Muscle of back (tissue), 11 donors: ENCODE data around the gene MAP2K5. TPM values are rescaled to one million over a fixed set of nuclear protein-coding genes. Genes with fewer than 3 reads are reported as not detected.

Source experiments
- DNase-seq, 3 donors: peaks; one replicate each; pipeline versions ENCODE4 v3.0.0 to v3.0.0-alpha.2; 2013
- polyA plus RNA-seq, 10 donors: library from polyadenylated mRNA; unstranded; fragments of 120-200 nt; gene quantifications; one replicate each; pipeline ENCODE4 v1.2.1, GENCODE V29; 2013; ENCODE audit not compliant: insufficient read length in 10 of 10

Gene MAP2K5
- polyA plus RNA-seq, 10 donors = 14.6 to 22.9 (median 19.6) TPM

DNA sequence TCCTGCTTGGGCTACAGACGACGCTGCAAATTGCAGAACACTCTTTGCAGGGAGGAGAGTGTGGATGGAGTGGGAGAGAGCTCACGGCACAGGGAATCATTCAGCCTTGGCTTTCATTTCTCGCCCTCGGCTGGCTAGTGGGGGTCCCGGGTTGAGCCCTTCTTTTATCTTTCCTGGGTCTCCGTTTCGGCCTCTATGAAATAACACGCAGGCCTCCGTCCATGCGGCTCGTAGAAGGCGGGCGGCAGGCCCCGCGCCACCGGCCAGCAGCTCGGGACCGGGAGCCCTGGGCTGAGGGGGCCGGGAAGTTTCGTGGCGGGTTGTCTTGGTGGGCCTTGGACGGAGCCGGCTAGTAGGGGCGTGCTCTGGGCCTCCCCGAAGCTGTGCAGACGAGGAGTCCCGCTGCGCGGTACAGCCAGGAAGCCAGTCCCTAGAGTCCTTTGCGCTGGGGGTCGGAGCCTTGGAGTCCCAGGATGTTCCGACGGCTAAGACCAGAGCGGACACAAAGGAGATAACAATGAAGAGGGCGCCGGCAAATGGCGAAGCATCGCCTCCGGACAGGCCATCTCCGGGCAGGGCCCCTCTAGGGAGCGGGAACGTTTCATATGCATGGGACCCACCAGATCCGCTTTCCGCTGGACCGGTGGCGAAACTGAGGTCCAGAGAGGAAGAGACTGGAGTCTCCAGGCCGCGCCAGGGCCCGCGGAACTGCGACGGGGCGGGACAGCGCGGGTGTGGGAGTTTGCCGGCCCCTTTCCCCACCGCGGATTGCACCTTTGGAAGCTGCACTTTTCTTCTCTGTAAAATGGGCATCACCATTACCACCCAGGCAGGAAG lies 293.0 kb downstream of the MAP2K5 start:
- DNase-seq = peak in 1 of 3 donors; percentile 73

DNA sequence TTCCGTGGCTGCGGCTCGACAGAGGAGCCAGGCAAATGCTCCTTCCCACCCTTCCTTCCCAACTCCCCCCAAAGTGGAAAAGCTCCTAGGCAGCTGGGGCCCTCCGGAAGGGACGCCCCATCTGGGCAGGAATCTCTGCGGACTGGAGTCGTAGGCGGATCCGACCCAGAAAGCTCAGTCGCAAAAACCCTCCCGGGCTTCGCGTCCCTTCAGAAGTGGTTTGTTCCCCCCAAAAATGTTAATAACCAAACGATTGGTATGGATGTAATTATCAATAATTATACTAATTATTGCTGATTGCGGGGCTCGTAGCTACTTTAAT lies 293.6 kb downstream of the MAP2K5 start:
- no peak for DNase-seq

DNA sequence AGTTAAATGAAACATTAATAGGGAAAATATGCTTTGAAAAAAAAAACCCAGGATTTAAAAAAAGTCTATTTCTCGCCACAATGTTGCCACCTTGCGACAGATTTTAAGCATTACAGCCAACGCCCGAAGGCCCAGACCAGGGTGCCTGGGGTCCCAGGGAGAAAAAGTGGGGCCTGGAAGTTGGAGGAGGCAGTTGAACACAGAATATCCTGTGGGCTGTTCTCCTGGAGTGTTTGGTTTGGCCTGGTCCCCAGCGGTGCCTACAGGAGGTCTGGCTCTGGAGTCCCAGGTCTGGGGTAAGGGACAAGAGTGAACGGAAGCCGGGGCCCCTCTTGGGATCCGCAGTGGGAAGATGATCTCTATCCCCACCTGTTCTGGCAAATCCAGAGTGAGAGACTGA lies 294.0 kb downstream of the MAP2K5 start:
- DNase-seq = peak in 2 of 3 donors; percentile 59 to 77

DNA sequence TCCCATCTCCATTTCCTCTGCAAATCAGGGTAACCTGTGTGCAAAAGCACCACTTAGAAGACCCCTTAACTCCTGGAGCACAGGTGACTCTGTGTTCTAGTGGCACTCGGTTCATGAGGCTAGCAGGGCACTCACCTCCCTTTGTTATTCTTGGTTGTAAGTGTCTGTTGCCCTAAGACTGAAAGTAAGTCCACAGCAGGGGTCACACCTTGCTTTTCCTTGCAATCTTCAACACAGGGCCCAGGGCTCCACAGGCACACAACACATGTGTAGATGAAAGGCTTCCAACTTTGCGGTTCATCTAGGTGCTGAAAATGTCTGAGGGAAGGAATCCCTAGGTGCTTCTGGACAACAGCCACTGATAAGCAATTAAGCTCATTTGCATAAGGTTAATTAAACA lies 294.5 kb downstream of the MAP2K5 start:
- no peak for DNase-seq

DNA sequence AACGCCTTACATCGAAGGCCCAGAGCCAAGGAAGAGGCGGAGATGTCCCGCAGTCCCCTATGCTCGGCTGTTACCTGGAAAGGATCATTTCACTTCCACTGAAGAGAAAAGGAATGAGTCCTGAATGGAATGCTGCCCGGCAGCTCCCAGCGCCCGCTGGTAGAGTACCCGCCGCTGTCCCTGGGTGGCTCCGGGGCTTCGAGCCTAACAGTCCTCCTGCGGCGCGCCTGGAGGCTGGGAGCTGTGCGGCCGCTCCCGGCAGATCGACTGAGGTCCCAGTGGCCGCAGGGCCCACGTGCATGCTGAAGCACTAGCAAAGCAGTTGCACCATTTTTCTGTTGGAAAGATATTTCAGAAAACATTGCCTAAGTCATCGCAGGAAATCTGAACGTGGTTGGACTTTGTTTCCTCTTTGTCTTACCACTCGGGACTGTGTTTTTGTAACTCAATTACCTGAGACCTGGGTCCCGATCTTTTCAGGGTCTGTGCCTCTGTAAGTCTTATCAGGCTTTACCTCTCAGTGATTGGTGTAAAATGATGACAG lies 296.4 kb downstream of the MAP2K5 start:
- DNase-seq = peak in 1 of 3 donors; percentile 70

DNA sequence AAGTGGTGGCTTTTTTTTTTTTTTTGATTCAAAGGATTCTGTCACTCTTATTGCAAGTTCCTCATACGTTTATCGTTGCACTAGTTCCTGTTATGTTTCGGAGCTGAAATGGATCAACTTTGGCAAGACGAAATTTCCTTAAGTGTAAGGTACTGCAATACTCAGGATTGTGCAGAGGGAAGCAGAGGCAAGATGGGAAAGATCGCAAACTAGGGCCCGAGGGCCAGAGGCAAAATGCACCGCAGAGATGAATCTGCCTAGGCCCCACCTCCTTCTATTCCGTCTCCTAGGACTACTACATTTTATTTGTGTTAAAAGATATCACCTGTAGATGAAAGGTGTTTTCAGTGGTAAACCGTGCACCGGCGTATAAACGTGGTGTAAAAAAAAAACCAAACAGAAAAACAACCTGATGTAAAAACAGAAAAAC lies 297.0 kb downstream of the MAP2K5 start:
- peak in 1 of 3 donors; percentile 85 for DNase-seq

DNA sequence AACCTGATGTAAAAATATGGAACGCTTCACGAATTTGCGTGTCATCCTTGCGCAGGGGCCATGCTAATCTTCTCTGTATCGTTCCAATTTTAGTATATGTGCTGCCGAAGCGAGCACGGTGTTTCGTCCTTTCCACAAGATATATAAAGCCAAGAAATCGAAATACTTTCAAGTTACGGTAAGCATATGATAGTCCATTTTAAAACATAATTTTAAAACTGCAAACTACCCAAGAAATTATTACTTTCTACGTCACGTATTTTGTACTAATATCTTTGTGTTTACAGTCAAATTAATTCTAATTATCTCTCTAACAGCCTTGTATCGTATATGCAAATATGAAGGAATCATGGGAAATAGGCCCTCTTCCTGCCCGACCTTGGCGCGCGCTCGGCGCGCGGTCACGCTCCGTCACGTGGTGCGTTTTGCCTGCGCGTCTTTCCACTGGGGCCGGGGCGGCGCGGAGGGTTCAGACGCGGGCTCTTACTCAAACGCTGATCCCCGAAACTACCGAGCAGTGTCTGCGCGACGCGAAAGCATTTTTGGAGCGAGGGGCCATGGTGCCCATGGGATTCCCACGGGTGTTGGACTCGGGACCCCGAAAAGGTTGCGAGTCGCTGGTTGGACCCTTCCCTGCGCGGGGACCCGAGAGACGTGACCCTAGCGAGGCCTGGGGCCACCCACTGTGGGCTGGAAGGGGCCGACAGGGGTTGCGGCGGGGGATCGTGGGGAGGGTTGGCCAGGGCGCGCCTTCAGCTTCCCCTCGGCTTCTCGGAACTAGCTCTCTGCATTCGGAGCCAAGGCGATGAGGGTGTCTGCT lies 297.6 kb downstream of the MAP2K5 start, which contains the start of gene RNU6-1:
RNU6-1 (minus strand) TSS at position 117 of the 820 bp plus-strand sequence.
- DNase-seq = peak; percentile 93 to 98 (median 98)

DNA sequence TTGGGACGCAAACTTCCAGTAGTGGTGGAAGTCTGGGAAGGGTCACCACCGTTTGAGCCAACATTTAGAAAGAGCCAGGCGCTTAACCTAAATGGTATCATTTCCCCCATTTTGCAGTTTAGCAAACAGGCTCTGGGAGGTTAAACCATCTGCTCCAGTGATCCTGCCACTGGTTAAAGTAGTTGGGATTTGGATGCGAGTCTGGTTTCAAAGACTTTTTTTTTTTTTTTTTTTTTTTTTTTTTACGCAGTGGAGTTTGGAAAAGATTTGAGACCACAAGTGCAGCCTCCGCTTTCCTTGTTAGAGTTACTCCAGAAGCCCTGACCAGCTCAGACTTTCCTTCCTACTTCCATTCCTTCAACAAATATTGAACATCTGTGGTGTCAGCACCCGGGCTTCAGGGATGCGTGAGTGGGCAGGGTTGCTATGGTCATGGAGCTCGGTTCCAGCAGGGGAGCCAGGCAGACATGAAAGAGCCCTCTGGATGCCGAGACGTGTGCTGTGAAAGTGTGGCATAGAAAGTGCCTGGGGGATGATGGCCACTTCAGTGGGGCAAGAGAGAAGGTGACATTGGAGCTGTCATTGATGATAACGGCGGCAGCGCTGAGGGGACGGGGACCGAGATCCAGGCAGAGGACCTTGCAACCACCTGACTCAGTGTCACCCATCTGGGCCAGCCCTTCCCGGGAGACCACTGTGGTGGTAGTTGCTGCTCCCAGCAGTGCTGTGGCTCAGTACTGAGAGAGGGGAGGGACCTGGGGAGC lies 298.4 kb downstream of the MAP2K5 start:
- DNase-seq = peak in 2 of 3 donors; percentile 53 to 92

DNA sequence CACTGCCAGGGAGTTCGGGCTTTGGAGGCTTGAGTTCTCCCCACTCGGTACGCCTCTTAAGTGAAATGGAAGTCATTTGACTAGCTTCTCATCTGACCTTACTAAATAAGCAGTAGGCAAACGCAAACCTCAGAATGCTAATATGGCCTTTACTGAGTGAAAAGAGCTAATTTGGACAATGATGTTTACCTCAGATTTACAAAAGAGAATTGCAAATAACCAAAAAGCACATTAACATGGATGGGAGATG lies 298.9 kb downstream of the MAP2K5 start:
- no peak for DNase-seq

DNA sequence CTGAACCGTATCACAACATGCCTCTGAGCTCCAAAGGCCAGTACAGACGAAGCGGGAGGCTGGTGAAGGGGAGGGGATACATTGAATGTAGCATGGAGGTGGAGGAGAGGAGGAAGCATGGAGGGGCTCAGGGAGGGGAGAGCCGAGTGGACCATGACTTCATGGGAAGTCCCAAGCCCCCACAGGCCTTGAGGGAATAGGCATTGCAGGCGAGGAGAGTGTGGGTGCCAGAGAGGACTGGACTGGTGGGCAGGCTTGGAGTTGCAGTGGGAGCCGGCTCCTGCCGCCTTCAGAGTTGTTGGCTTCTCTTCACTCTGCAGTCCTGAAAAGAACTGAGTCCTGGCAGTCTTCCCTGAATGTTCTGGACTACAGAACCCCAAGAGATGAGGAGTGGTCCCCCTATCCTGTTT lies 300.6 kb downstream of the MAP2K5 start:
- no peak for DNase-seq

DNA sequence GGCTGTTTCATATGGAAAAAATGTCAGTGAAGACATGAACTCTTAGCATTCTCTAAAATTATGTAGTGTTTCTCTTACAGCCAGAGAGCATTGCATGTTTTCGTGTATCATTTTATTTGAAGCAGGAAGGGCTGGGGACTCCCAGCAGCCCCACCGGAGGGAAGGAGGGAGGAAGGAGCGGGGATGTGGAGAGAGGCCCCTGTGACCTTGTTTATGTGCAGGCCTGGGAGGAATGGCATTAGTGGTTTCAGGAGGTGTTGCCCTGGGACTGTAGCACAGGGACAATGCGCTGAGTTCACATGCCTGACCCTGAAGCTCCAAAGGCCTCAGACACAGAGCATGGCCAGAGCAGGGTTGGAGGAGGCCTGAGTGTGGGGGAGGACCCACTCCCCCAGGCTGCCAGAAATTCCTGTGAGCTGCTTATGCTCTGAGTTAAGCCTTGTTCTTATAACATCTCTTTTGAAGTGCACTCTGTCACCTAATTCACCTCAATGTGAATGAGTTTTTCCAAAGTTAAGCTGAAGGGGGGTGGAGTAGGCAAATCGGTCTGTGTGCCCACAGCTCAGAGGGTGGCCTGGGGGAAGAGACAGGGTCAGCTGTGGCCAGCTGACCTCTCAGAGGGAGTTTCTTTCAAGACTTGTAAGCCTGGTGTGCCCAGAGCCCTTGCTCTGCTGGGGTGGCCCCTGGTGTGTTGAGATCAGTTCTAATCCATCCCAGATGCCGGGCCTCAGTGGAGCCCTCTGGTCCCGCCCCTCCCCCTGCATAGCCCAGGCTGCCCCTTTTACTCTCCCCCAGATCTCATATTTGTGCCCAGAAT lies 301.3 kb downstream of the MAP2K5 start:
- DNase-seq = peak in 1 of 3 donors; percentile 75

DNA sequence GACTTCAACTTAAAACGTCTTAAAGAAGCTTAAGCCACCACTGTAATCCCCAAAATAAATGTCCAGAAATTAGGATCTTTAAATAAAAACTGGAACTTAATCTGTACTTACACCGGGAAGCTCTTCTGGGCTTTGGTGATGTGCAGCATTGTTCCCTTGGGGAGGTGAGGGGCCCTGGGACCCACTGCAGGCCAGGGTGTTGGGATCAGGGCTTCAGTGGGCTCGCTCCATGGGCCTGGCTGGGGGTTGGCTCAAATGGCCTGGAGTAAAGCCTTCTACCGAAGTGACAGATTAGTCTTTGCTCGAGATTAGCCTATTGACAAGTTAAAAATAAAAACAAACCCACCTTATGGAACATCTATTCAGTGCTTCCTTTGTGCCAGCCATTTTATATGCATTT lies 303.5 kb downstream of the MAP2K5 start:
- no peak for DNase-seq

DNA sequence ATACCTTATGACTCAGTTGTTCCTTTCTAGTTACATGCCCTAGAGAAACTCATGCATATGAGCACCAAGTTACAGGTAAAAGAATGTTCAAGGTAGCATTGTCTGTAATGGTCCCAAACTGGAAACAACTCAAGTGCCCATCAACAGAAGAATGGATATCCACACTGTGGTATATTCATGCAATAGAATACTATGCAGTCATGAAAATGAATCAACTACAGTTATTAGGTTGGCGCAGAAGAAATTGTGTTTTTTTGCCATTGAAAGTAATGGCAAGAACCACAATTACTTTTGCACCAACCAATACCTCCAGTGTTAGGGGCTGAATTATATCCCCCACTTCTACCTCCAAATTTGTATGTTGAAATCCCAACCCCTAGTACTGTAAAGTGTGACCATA lies 307.0 kb downstream of the MAP2K5 start:
- no peak for DNase-seq

DNA sequence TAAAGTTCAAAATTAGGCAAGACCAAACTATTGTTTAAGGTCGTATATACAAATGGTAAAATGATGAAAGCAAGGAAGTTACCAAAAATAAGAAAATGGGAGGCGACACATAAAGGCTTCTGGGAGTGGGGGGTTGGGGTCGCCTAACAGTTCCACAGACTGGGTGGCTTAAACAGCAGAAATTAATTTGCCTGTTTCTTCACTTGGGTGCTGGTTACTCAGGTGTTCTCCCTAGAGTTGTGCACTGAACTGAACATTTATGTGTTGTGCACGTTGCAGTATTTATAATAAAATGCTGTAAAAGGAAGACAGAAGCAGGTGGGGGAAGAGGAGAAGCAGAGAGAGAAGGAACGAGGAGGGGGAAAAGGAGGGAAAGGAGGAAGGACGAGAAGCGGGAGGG lies 307.8 kb downstream of the MAP2K5 start:
- DNase-seq = no peak

DNA sequence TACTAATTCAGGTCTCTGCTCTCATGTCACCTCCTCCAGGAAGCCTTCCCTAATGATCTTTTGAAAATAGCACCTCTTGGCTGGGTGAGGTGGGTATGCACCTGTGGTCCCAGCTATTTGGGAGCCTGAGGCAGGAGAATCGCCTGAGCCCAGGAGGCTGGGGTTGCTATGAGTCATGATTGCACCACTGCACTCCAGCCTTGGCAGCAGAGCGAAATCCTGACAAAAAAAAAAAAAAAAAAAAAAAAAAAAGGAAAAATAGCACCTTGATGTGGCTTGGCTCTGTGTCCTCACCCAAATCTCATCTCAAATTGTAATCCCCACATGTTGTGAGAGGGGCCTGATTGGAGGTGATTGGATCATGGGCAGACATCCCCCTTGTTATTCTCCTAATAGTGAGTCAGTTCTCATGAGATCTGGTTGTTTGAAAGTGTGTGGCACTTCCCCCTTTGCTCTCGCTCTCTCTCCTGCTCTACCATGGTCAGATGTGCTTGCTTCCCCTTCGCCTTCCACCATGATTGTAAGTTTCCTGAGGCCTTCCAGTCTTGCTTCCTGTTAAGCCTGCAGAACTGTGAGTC lies 308.6 kb downstream of the MAP2K5 start:
- DNase-seq = no peak

DNA sequence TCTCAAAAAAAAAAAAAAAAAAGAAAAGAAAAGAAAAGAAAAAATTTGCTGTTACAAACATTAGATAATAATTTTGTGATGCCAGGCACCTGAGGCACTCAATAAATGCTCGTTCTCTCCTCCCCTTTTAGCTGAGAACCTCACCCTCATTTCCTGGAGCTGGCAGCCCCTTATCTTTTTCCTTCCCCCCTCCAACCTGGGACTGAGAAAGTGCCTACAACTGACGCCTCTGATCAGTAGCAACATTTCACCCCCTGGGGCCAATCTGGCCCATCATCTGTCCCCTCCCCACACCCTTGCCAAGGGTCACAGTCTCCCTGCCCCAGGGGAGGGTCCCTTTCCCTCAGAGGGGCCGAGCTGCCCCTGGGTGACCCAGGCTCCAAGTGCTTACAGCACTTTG lies 309.9 kb downstream of the MAP2K5 start:
- DNase-seq = no peak

DNA sequence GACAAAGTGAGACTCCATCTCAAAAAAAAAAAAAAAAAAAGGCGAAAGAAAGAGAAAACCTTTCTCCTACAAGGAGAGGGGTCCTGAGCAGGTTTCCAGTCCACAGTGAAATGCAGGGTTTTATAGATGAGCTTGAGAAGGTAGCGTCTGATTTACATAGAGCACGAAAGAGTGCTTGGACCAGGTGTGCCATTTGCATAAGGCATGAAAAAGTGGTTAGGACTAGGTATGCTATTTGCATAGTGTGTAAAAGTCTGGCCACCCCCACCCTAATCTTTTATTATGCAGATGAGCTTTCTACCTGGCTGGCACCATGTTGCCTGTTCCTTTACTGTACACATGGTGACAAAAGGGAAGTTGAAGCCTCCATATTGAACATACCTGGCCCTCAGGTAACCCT lies 311.0 kb downstream of the MAP2K5 start:
- no peak for DNase-seq

DNA sequence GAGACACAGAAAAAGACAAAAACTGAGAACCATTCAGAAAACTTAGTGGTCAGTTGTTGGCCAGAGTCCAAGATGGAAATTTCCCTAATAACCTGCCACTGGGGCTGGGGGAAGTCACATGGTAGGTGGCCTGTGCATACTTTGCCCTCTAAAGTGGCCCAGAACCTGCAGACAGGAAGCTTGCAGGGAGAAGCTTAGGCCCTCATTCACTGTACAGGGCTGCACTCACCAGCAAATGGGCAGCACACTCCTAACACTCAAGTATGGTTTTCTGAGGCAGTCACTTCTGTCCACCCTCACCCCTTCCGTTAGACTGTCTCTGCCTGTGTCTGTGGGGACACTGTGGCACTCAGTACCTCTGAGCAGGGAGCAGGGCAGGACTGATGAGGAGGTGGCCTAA lies 311.9 kb downstream of the MAP2K5 start:
- no peak for DNase-seq

DNA sequence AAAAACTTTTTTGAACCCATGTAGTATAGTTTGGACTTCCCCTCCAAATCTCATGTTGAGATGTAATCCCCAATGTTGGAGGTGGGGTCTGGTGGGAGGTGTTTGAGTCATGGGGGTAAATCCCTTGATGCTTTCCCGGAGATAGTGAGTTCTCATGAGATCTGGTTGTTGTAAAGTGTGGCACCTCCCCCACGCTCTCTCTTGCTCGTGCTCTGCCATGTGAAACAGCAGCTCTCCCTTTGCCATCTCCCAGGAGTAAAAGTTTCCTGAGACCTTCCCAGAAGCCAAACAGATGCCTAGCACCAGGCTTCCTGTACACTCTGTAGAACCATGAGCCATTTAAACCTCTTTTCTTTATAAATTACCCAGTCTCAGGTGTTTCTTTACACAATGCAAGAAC lies 313.3 kb downstream of the MAP2K5 start:
- DNase-seq = no peak
